ENCODE results near the gene MFNG. TPM values are rescaled to one million over a fixed set of nuclear protein-coding genes. Genes with fewer than 3 reads are reported as not detected.
A peak's percentile ranks its signal among the peaks of the same experiment; 100 is the strongest.

Gene MFNG
- total RNA-seq, 1 donor from 2014 or later, result not detected

GRCh38 chr22:37493979-37494378 lies 7.8 kb upstream of the MFNG start:
- H3K4me3 ChIP-seq (ENCODE audit: low read depth, low read length), result no peak overlapping the region
- TF ChIP-seq CTCF (conservative IDR thresholded peaks at IDR 0.05; ENCODE audit: low read depth, low read length), result no peak
- no peak for DNase-seq (ENCODE audit: low read depth)

- no peak for DNase-seq (ENCODE audit: low read depth)
- H3K4me3 ChIP-seq (ENCODE audit: low read depth, low read length), result no peak overlapping the region
- TF ChIP-seq CTCF (conservative IDR thresholded peaks at IDR 0.05; ENCODE audit: low read depth, low read length), result peak; percentile 66
Measured at GRCh38 chr22:37492428-37493344, 6.5 kb upstream of the MFNG start.

- H3K4me3 ChIP-seq (ENCODE audit: low read depth, low read length), result no peak overlapping the region
- TF ChIP-seq CTCF (conservative IDR thresholded peaks at IDR 0.05; ENCODE audit: low read depth, low read length), result no peak
- no peak for DNase-seq (ENCODE audit: low read depth)
Measured at GRCh38 chr22:37491559-37492427, 5.6 kb upstream of the MFNG start.

- TF ChIP-seq CTCF (conservative IDR thresholded peaks at IDR 0.05; ENCODE audit: low read depth, low read length), result no peak
- no peak overlapping the region for H3K4me3 ChIP-seq (ENCODE audit: low read depth, low read length)
- DNase-seq (ENCODE audit: low read depth), result no peak
Measured at GRCh38 chr22:37491106-37491505, 4.9 kb upstream of the MFNG start.

GRCh38 chr22:37489983-37490382 lies 3.8 kb upstream of the MFNG start:
- DNase-seq (ENCODE audit: low read depth), result no peak
- no peak overlapping the region for H3K4me3 ChIP-seq (ENCODE audit: low read depth, low read length)
- TF ChIP-seq CTCF (conservative IDR thresholded peaks at IDR 0.05; ENCODE audit: low read depth, low read length), result no peak

- TF ChIP-seq CTCF (conservative IDR thresholded peaks at IDR 0.05; ENCODE audit: low read depth, low read length), result no peak
- no peak overlapping the region for H3K4me3 ChIP-seq (ENCODE audit: low read depth, low read length)
- no peak for DNase-seq (ENCODE audit: low read depth)
Measured at GRCh38 chr22:37488337-37489135, 2.4 kb upstream of the MFNG start.

All from epithelial cell of proximal tubule (primary cell).